Sigmoid colon (tissue), 7 donors: ENCODE measurements around the gene C1QTNF1. TPM values are rescaled to one million over a fixed set of nuclear protein-coding genes. Genes with fewer than 3 reads are reported as not detected.

ENCODE experiments used
- DNase-seq: peaks from one replicate; pipeline ENCODE4 v3.0.0-alpha.2; 2019
- H3K27ac ChIP-seq, 4 donors: fragments of 200-600 bp; sonication (generic); one replicate each; pipeline ENCODE4 v1.5.1; 2016 to 2019; ENCODE audit warnings: mild to moderate bottlenecking in 1 of 4
- H3K27me3 ChIP-seq, 3 donors: fragments of 200-600 bp; sonication (generic); one replicate each; pipeline ENCODE4 v1.5.1; 2019; ENCODE audit warnings: mild to moderate bottlenecking in 1 of 3
- H3K36me3 ChIP-seq, 4 donors: fragments of 200-600 bp; sonication (generic); one replicate each; pipeline ENCODE4 v1.5.1; 2016 to 2019
- H3K4me1 ChIP-seq, 4 donors: fragments of 200-600 bp; sonication (generic); one replicate each; pipeline ENCODE4 v1.5.1; 2017 to 2019
- H3K4me3 ChIP-seq, 4 donors: fragments of 200-600 bp; sonication (generic); one replicate each; pipeline ENCODE4 v1.5.1; 2017 to 2019; ENCODE audit warnings: mild to moderate bottlenecking in 2 of 4, moderate library complexity in 1 of 4
- H3K9me3 ChIP-seq, 4 donors: fragments of 200-600 bp in 3 of 4; sonication (generic) in 3 of 4; one replicate each; pipeline versions ENCODE4 v1.5.1 to v1.6.1; 2013 to 2019
- CTCF ChIP-seq, 4 experiments: fragments of 450-650 bp in 3 of 4; fragments of 200-600 bp in 1 of 4; IDR thresholded peaks; one replicate each; pipeline ENCODE4 v1.5.1; 2016 to 2019; ENCODE audit warnings: antibody characterized with exemption in 4 of 4, mild to moderate bottlenecking in 3 of 4, moderate library complexity in 2 of 4
- EP300 ChIP-seq, 4 donors: sonication (generic); formaldehyde crosslinking; IDR thresholded peaks; one replicate each; pipeline ENCODE4 v1.6.1; 2017; ENCODE audit warnings: antibody characterized with exemption in 4 of 4
- POLR2A ChIP-seq, 2 donors: fragments of 450-650 bp; IDR thresholded peaks; one replicate each; pipeline ENCODE4 v1.6.1; 2016; ENCODE audit warnings: antibody characterized with exemption in 2 of 2, mild to moderate bottlenecking in 2 of 2, moderate library complexity in 2 of 2
- POLR2AphosphoS5 ChIP-seq, 4 donors: sonication (generic); formaldehyde crosslinking; IDR thresholded peaks; one replicate each; pipeline ENCODE4 v1.6.1; 2017; ENCODE audit warnings: antibody characterized with exemption in 4 of 4
- WGBS, 2 donors: extraction: QIAGEN DNeasy Blood & Tissue Kit; methylation state at CpG; one replicate each; pipeline ENCODE4 v1.1.7; 2013; 5-methylcytosine and 5-hydroxymethylcytosine counted together
- intact Hi-C: fragments of 100-400 bp; cut with DNase I; formaldehyde crosslinking; loops from one replicate; pipeline ENCODE4 v1.15.1; 2023
- polyA plus RNA-seq, 3 donors: library from polyadenylated mRNA; stranded (reverse); fragments of 200-250 nt; gene quantifications; one replicate each; pipeline ENCODE4 v1.2.3, GENCODE V29; 2013
- total RNA-seq, 4 donors: library from RNA; depleted of rRNA; stranded (reverse); fragments of >200 nt; gene quantifications; one replicate each; pipeline ENCODE4 v1.1.0, GENCODE V29; 2016
- donor health status: healthy with polysubstance abuse.
- donor health status: Bipolar disorder and iron deficiency.
- donor health status: healthy.

Gene C1QTNF1
- total and polyA plus RNA-seq, 7 donors: 1.4 to 34.6 (median 23.9) TPM

- 93 to 94% methylated on average over 26 of the region's 26 CpGs for WGBS, 2 donors
- no peak overlapping the region for H3K4me3 ChIP-seq
- peaks cover 0 to 40% (median 20%) of the 10 kb centered on the region in 4 donors for H3K4me1 ChIP-seq
- intact Hi-C loops: no loop called here
- no peak for TF ChIP-seq POLR2A (IDR thresholded peaks at IDR 0.05)
- no peak for TF ChIP-seq EP300 (IDR thresholded peaks at IDR 0.05)
- no peak for TF ChIP-seq POLR2AphosphoS5 (IDR thresholded peaks at IDR 0.05)
- TF ChIP-seq CTCF (IDR thresholded peaks at IDR 0.05): no peak
- DNase-seq: peak; percentile 20
- no peaks in the 10 kb centered on the region for H3K9me3 ChIP-seq
- no peaks in the 10 kb centered on the region for H3K27me3 ChIP-seq
- no peaks in the 10 kb centered on the region for H3K36me3 ChIP-seq
- no peak overlapping the region for H3K27ac ChIP-seq
These were observed 8.3 kb downstream of the C1QTNF1 start for GRCh38 chr17:79031996-79032875.

- H3K9me3 ChIP-seq: no peaks in the 10 kb centered on the region
These were observed 9.2 kb downstream of the C1QTNF1 start for GRCh38 chr17:79033046-79033616.

GRCh38 chr17:79033741-79034501 lies 10.0 kb downstream of the C1QTNF1 start:
- Histone ChIP-seq H3K27me3 (no peaks in the 10 kb centered on the region), H3K36me3 (no peaks in the 10 kb centered on the region), H3K27ac (peak overlapping the region; percentile 61 to 74 (median 70)), H3K4me1 (peaks cover 0 to 26% (median 7%) of the 10 kb centered on the region in 4 donors), H3K9me3 (no peaks in the 10 kb centered on the region), H3K4me3 (no peak overlapping the region)
- no peak for TF ChIP-seq CTCF (IDR thresholded peaks at IDR 0.05)
- peak in 1 of 4 donors; percentile 11 for TF ChIP-seq POLR2AphosphoS5 (IDR thresholded peaks at IDR 0.05)
- WGBS, 2 donors: 28 to 72% methylated on average over 28 of the region's 28 CpGs
- intact Hi-C loops: no loop called here
- peak; percentile 73 for DNase-seq

More at GRCh38 chr17:79033046-79033616, 9.2 kb downstream of the C1QTNF1 start:
- DNase-seq: peak; percentile 44
- TF ChIP-seq EP300 (IDR thresholded peaks at IDR 0.05) (no peak), POLR2AphosphoS5 (IDR thresholded peaks at IDR 0.05) (no peak)
- H3K4me3 ChIP-seq: no peak overlapping the region
- H3K4me1 ChIP-seq: peaks cover 0 to 31% (median 11%) of the 10 kb centered on the region in 4 donors
- no peaks in the 10 kb centered on the region for H3K27me3 ChIP-seq
- peak overlapping the region; percentile 61 to 74 (median 70) for H3K27ac ChIP-seq
- intact Hi-C loops: no loop called here
- H3K36me3 ChIP-seq: no peaks in the 10 kb centered on the region
- 90 to 91% methylated on average over 9 of the region's 9 CpGs for WGBS, 2 donors

GRCh38 chr17:79034931-79035485 lies 11.0 kb downstream of the C1QTNF1 start:
- Histone ChIP-seq H3K4me1 (peaks cover 0 to 26% (median 7%) of the 10 kb centered on the region in 4 donors), H3K9me3 (no peaks in the 10 kb centered on the region), H3K27ac (peak overlapping the region; percentile 61 to 74 (median 70)), H3K27me3 (no peaks in the 10 kb centered on the region), H3K4me3 (no peak overlapping the region), H3K36me3 (no peaks in the 10 kb centered on the region)
- no peak for TF ChIP-seq CTCF (IDR thresholded peaks at IDR 0.05)
- no peak for TF ChIP-seq POLR2A (IDR thresholded peaks at IDR 0.05)
- TF ChIP-seq EP300 (IDR thresholded peaks at IDR 0.05): no peak
- TF ChIP-seq POLR2AphosphoS5 (IDR thresholded peaks at IDR 0.05): no peak
- intact Hi-C loops: no loop called here
- 84 to 87% methylated on average over 8 of the region's 8 CpGs for WGBS, 2 donors
- DNase-seq: peak; percentile 50
